OCI-LY7 (cell line): ENCODE measurements around the gene APPBP2. TPM values are rescaled to one million over a fixed set of nuclear protein-coding genes. Genes with fewer than 3 reads are reported as not detected.

ENCODE experiments used
- BruUV-seq: library from RNA; stranded (reverse); fragments of 400-500 nt; replicated peaks from 2 replicates; lab custom pipeline; 2021; lab: Mats Ljungman, UMichigan
- CTCF ChIA-PET: fragments of 300-600 bp; sonication (Branson Sonifier 250); formaldehyde crosslinking; loops from one replicate; lab custom pipeline; 2022; ENCODE audit warnings: antibody characterized with exemption; ENCODE audit not compliant: unreplicated experiment; lab: Charles Lee
- POLR2A ChIA-PET: fragments of 300-600 bp; sonication (Branson Sonifier 250); formaldehyde crosslinking; loops from one replicate; lab custom pipeline; 2022; ENCODE audit warnings: antibody characterized with exemption; lab: Charles Lee
- DNase-seq: peaks from one replicate; pipeline ENCODE4 v3.0.0-alpha.2; 2015; ENCODE audit warnings: low spot score
- H2AFZ ChIP-seq: fragments of 200-600 bp; sonication (generic), shearing (Covaris generic); 2 replicates; pipeline ENCODE4 v1.6.1; 2014; ENCODE audit warnings: mild to moderate bottlenecking, antibody characterized with exemption, low read length, moderate library complexity
- H3K27ac ChIP-seq: fragments of 200-600 bp; sonication (generic); 2 replicates; pipeline ENCODE4 v1.5.1; 2014; ENCODE audit warnings: mixed run types, low read depth, mild to moderate bottlenecking, moderate library complexity, low read length, inconsistent platforms; ENCODE audit not compliant: poor library complexity, severe bottlenecking
- H3K36me3 ChIP-seq: fragments of 200-600 bp; sonication (generic); 2 replicates; pipeline ENCODE4 v1.6.1; 2014; ENCODE audit warnings: mild to moderate bottlenecking, antibody characterized with exemption, low read length, moderate library complexity, mixed read lengths; ENCODE audit not compliant: insufficient read depth
- H3K4me1 ChIP-seq: fragments of 200-600 bp; sonication (generic); 2 replicates; pipeline ENCODE4 v1.5.1; 2014; ENCODE audit warnings: mild to moderate bottlenecking, low read length; ENCODE audit not compliant: insufficient read depth, poor library complexity, severe bottlenecking
- H3K4me2 ChIP-seq: fragments of 200-600 bp; sonication (generic); 2 replicates; pipeline ENCODE4 v1.6.1; 2014; ENCODE audit warnings: mild to moderate bottlenecking, low read length
- H3K4me3 ChIP-seq: fragments of 200-600 bp; sonication (generic); 2 replicates; pipeline ENCODE4 v1.5.1; 2014; ENCODE audit warnings: mild to moderate bottlenecking, low read depth, low read length; ENCODE audit not compliant: poor library complexity, severe bottlenecking
- H3K79me2 ChIP-seq: fragments of 200-600 bp; sonication (generic); 2 replicates; pipeline ENCODE4 v1.6.1; 2016; ENCODE audit warnings: low read depth, mild to moderate bottlenecking, low read length, moderate library complexity, mixed read lengths; ENCODE audit not compliant: insufficient read depth
- H3K9me2 ChIP-seq: fragments of 200-600 bp; sonication (generic); 2 replicates; pipeline ENCODE4 v1.6.1; 2016; ENCODE audit warnings: mild to moderate bottlenecking, low read length, mixed read lengths; ENCODE audit not compliant: insufficient read depth
- H3K9me3 ChIP-seq: fragments of 200-600 bp; sonication (generic); 2 replicates; pipeline ENCODE4 v1.6.1; 2014; ENCODE audit warnings: mild to moderate bottlenecking, mixed run types, low read length, mixed read lengths
- H4K20me1 ChIP-seq: fragments of 200-600 bp; sonication (generic); 2 replicates; pipeline ENCODE4 v1.6.1; 2014; ENCODE audit warnings: mild to moderate bottlenecking, antibody characterized with exemption, low read length, moderate library complexity, mixed read lengths; ENCODE audit not compliant: insufficient read depth
- EZH2phosphoT487 ChIP-seq: fragments of 200-600 bp; sonication (generic); IDR thresholded peaks from 2 replicates; pipeline ENCODE4 v1.6.1; 2018; ENCODE audit warnings: low read depth, borderline replicate concordance, mild to moderate bottlenecking, mixed run types, antibody characterized with exemption, low read length, moderate library complexity, mixed read lengths
- intact Hi-C: fragments of 100-400 bp; cut with micrococcal nuclease; formaldehyde crosslinking; loops from one replicate; pipeline ENCODE4 v1.10.0; 2022; ENCODE audit not compliant: unreplicated experiment
- total RNA-seq, 2 experiments: library from RNA; depleted of rRNA in 1 of 2; stranded (reverse); fragments of >200 nt in 1 of 2; shearing (Covaris generic) in 1 of 2; gene quantifications; 2 replicates each; pipeline ENCODE4 v1.2.3, GENCODE V29; 2014 to 2022
- TF ChIP-seq, protein P1 (sequence below): fragments of 200-600 bp; sonication (generic); conservative IDR thresholded peaks from 2 replicates; pipeline ENCODE4 v1.5.1; 2014; ENCODE audit warnings: mild to moderate bottlenecking, antibody characterized with exemption, low read length, moderate library complexity, mixed read lengths

The APPBP2 gene
- total RNA-seq, 2 experiments from 2014 or later = 11.8 to 28.1 TPM

- Histone ChIP-seq H3K36me3 (peaks cover 33% of the 10 kb centered on the region), H3K9me2 (no peaks in the 10 kb centered on the region), H3K4me1 (no peaks in the 10 kb centered on the region), H3K4me2 (no peak overlapping the region), H3K79me2 (no peaks in the 10 kb centered on the region), H2AFZ (no peak overlapping the region), H4K20me1 (no peaks in the 10 kb centered on the region), H3K9me3 (no peaks in the 10 kb centered on the region), H3K27ac (no peak overlapping the region), H3K4me3 (no peak overlapping the region)
- ChIA-PET CTCF (no interaction called here), POLR2A (interaction anchor here (0.6 to 1.1 kb wide), 2 partner anchors 9 to 18 kb away, joined by 3 read pairs; no protein-coding TSS in a partner anchor)
- BruUV-seq = no TSS peak
- DNase-seq = no peak
- intact Hi-C loops = no loop called here
- no peak for TF ChIP-seq EZH2phosphoT487
- TF ChIP-seq, protein P1, sequence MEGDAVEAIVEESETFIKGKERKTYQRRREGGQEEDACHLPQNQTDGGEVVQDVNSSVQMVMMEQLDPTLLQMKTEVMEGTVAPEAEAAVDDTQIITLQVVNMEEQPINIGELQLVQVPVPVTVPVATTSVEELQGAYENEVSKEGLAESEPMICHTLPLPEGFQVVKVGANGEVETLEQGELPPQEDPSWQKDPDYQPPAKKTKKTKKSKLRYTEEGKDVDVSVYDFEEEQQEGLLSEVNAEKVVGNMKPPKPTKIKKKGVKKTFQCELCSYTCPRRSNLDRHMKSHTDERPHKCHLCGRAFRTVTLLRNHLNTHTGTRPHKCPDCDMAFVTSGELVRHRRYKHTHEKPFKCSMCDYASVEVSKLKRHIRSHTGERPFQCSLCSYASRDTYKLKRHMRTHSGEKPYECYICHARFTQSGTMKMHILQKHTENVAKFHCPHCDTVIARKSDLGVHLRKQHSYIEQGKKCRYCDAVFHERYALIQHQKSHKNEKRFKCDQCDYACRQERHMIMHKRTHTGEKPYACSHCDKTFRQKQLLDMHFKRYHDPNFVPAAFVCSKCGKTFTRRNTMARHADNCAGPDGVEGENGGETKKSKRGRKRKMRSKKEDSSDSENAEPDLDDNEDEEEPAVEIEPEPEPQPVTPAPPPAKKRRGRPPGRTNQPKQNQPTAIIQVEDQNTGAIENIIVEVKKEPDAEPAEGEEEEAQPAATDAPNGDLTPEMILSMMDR = no peak
Observed at GRCh38 chr17:60445144-60445543, 80.9 kb downstream of the APPBP2 start.

GRCh38 chr17:60443713-60444112, 82.3 kb downstream of the APPBP2 start:
- intact Hi-C loops = no loop called here
- CTCF ChIA-PET = no interaction called here

More at GRCh38 chr17:60443713-60444112, 82.3 kb downstream of the APPBP2 start:
- H3K79me2 ChIP-seq = no peaks in the 10 kb centered on the region
- H3K9me2 ChIP-seq = no peaks in the 10 kb centered on the region
- no peak overlapping the region for H3K27ac ChIP-seq
- no peak overlapping the region for H3K4me3 ChIP-seq
- no peak for DNase-seq
- H3K36me3 ChIP-seq = peaks cover 26% of the 10 kb centered on the region
- POLR2A ChIA-PET = interaction anchor here (0.7 to 0.9 kb wide), 3 partner anchors 35 to 269 kb away, joined by 3 read pairs; no protein-coding TSS in a partner anchor
- H2AFZ ChIP-seq = no peak overlapping the region
- H4K20me1 ChIP-seq = no peaks in the 10 kb centered on the region
- BruUV-seq = no TSS peak
- H3K9me3 ChIP-seq = no peaks in the 10 kb centered on the region
- no peaks in the 10 kb centered on the region for H3K4me1 ChIP-seq
- TF ChIP-seq, protein P1 = no peak
- no peak for TF ChIP-seq EZH2phosphoT487
- H3K4me2 ChIP-seq = no peak overlapping the region
